Endothelial cell (in vitro differentiated cells): ENCODE measurements around the gene ADARB2. TPM values are rescaled to one million over a fixed set of nuclear protein-coding genes. Genes with fewer than 3 reads are reported as not detected.

Experiments
- DNase-seq: peaks from one replicate; pipeline ENCODE4 v3.0.0; 2021; ENCODE audit warnings: low spot score
- H3K27ac Mint-ChIP-seq: one replicate; pipeline ENCODE4 v1.8.0; 2021; ENCODE audit warnings: mixed read lengths, inconsistent platforms; ENCODE audit not compliant: unreplicated experiment
- H3K27me3 Mint-ChIP-seq: one replicate; pipeline ENCODE4 v1.8.0; 2021; ENCODE audit warnings: mild to moderate bottlenecking, moderate library complexity, mixed read lengths, inconsistent platforms; ENCODE audit not compliant: unreplicated experiment
- H3K36me3 Mint-ChIP-seq: one replicate; pipeline ENCODE4 v1.8.0; 2021; ENCODE audit warnings: mild to moderate bottlenecking, low read depth, mixed read lengths, inconsistent platforms; ENCODE audit not compliant: unreplicated experiment
- H3K4me1 Mint-ChIP-seq: one replicate; pipeline ENCODE4 v1.8.0; 2021; ENCODE audit warnings: mild to moderate bottlenecking, mixed read lengths, inconsistent platforms; ENCODE audit not compliant: unreplicated experiment
- H3K4me3 Mint-ChIP-seq: one replicate; pipeline ENCODE4 v1.8.0; 2021; ENCODE audit warnings: mild to moderate bottlenecking, mixed read lengths, inconsistent platforms; ENCODE audit not compliant: unreplicated experiment
- H3K9me3 Mint-ChIP-seq: one replicate; pipeline ENCODE4 v1.8.0; 2021; ENCODE audit warnings: mixed read lengths, inconsistent platforms; ENCODE audit not compliant: unreplicated experiment
- CTCF ChIP-seq: fragments of 200-600 bp; sonication (generic); IDR thresholded peaks from one replicate; pipeline ENCODE4 v1.5.0; 2021; ENCODE audit warnings: antibody characterized with exemption; ENCODE audit not compliant: unreplicated experiment
- total RNA-seq: library from RNA; stranded (reverse); fragmentation: NEBNext Ultra II Directional; extraction: Animal tissue kit (Norgen Biotek cat#: 25700); gene quantifications from one replicate; pipeline ENCODE4 v1.2.1, GENCODE V29; 2021; ENCODE audit not compliant: unreplicated experiment

The ADARB2 gene
- total RNA-seq, 1 donor from 2014 or later, result 54.9 TPM

GRCh38 chr10:1240341-1240775 is 497.0 kb downstream of the ADARB2 start:
- peak; percentile 61 for DNase-seq
- Mint-ChIP-seq H3K9me3 (no peaks in the 10 kb centered on the region), H3K27ac (peak overlapping the region; percentile 100), H3K36me3 (peaks cover 7% of the 10 kb centered on the region), H3K27me3 (peaks cover 14% of the 10 kb centered on the region), H3K4me3 (peak overlapping the region; percentile 98), H3K4me1 (peaks cover 33% of the 10 kb centered on the region)
- TF ChIP-seq CTCF, result no peak

GRCh38 chr10:1233031-1233430 is 504.3 kb downstream of the ADARB2 start:
- Mint-ChIP-seq H3K36me3 (peaks cover 25% of the 10 kb centered on the region), H3K4me3 (no peak overlapping the region), H3K27me3 (peaks cover 5% of the 10 kb centered on the region), H3K27ac (no peak overlapping the region), H3K4me1 (peaks cover 5% of the 10 kb centered on the region), H3K9me3 (no peaks in the 10 kb centered on the region)
- no peak for DNase-seq
- no peak for TF ChIP-seq CTCF

- H3K4me1 Mint-ChIP-seq, result peaks cover 5% of the 10 kb centered on the region
- TF ChIP-seq CTCF, result no peak
- H3K36me3 Mint-ChIP-seq, result peaks cover 32% of the 10 kb centered on the region
- DNase-seq, result no peak
- no peaks in the 10 kb centered on the region for H3K9me3 Mint-ChIP-seq
- no peak overlapping the region for H3K27ac Mint-ChIP-seq
- peaks cover 5% of the 10 kb centered on the region for H3K27me3 Mint-ChIP-seq
- H3K4me3 Mint-ChIP-seq, result no peak overlapping the region
Observed at GRCh38 chr10:1232164-1232911, 505.0 kb downstream of the ADARB2 start.

GRCh38 chr10:1230592-1231275 is 506.6 kb downstream of the ADARB2 start:
- TF ChIP-seq CTCF, result no peak
- Mint-ChIP-seq H3K27me3 (peaks cover 9% of the 10 kb centered on the region), H3K4me1 (peaks cover 5% of the 10 kb centered on the region), H3K9me3 (peaks cover 5% of the 10 kb centered on the region), H3K36me3 (peaks cover 48% of the 10 kb centered on the region), H3K27ac (no peak overlapping the region), H3K4me3 (no peak overlapping the region)
- DNase-seq, result no peak

GRCh38 chr10:1230138-1230537 is 507.2 kb downstream of the ADARB2 start:
- Mint-ChIP-seq H3K36me3 (peaks cover 48% of the 10 kb centered on the region), H3K27me3 (peaks cover 9% of the 10 kb centered on the region), H3K4me3 (no peak overlapping the region), H3K9me3 (peaks cover 6% of the 10 kb centered on the region), H3K27ac (no peak overlapping the region), H3K4me1 (peaks cover 5% of the 10 kb centered on the region)
- DNase-seq, result no peak
- no peak for TF ChIP-seq CTCF
